ENCODE data around the gene RABL2A.
"Not testable (repeated sequence)": the region's sequence is repeated elsewhere in the genome, so short reads cannot be mapped to it uniquely, and the experiment has no call there.

DNA sequence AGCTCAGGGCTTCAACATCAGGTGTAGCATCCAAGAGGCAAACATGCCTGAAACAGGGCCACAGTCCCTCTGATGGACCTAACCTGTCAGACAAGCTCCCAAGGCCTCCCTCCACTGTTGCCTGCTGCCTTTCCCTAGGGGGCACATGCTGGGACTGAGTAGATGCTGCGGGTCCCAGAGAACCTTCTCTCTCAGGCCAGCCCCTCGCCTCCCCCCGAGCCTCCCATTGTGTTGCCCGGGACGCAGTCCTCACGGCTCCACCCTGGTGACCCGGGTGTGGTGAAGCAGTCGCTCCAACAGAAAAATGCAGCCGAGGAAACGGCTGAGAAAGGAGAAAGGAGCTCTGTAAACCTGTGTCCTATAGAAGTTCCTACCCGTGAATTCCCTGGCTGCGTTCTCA, 8.3 kb downstream of the RABL2A start:
- TF ChIP-seq, protein P1, sequence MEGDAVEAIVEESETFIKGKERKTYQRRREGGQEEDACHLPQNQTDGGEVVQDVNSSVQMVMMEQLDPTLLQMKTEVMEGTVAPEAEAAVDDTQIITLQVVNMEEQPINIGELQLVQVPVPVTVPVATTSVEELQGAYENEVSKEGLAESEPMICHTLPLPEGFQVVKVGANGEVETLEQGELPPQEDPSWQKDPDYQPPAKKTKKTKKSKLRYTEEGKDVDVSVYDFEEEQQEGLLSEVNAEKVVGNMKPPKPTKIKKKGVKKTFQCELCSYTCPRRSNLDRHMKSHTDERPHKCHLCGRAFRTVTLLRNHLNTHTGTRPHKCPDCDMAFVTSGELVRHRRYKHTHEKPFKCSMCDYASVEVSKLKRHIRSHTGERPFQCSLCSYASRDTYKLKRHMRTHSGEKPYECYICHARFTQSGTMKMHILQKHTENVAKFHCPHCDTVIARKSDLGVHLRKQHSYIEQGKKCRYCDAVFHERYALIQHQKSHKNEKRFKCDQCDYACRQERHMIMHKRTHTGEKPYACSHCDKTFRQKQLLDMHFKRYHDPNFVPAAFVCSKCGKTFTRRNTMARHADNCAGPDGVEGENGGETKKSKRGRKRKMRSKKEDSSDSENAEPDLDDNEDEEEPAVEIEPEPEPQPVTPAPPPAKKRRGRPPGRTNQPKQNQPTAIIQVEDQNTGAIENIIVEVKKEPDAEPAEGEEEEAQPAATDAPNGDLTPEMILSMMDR (conservative IDR thresholded peaks at IDR 0.05 in 1 of 2, IDR thresholded peaks at IDR 0.05 in 1 of 2; ENCODE audit: extremely low read depth in 1 of 2, insufficient read depth in 1 of 2, low read depth in 1 of 2, low read length in 2 of 2), result not testable (repeated sequence)
- TF ChIP-seq EZH2 (IDR thresholded peaks at IDR 0.05; ENCODE audit: borderline replicate concordance, low read length), result not testable (repeated sequence)

Data from mammary epithelial cell (primary cell).